A172 (cell line): Measurements from ENCODE around the gene TCP10L. TPM values are rescaled to one million over a fixed set of nuclear protein-coding genes. Genes with fewer than 3 reads are reported as not detected.
"Not testable (repeated sequence)": the region's sequence is repeated elsewhere in the genome, so short reads cannot be mapped to it uniquely, and the experiment has no call there.

Source experiments
- DNase-seq: peaks from one replicate; pipeline ENCODE4 v3.0.0-alpha.2; 2015; ENCODE audit warnings: low spot score
- total RNA-seq: library from RNA; depleted of rRNA; stranded (reverse); fragments of >200 nt; shearing (Covaris generic); gene quantifications from 2 replicates; pipeline ENCODE4 v1.2.3, GENCODE V29; 2014

Gene TCP10L
- total RNA-seq, 1 experiment from 2014 or later: not detected

- DNase-seq: no peak
Observed at GRCh38 chr21:32587120-32587519, 1.8 kb upstream of the TCP10L start.

- no peak for DNase-seq
Observed at GRCh38 chr21:32585970-32586369, 647 bp upstream of the TCP10L start.

GRCh38 chr21:32584472-32584871 is 851 bp downstream of the TCP10L start:
- no peak for DNase-seq

- DNase-seq: no peak
Observed at GRCh38 chr21:32581732-32582131, 3.6 kb downstream of the TCP10L start.

- no peak for DNase-seq
Observed at GRCh38 chr21:32580949-32581348, 4.4 kb downstream of the TCP10L start.

GRCh38 chr21:32578107-32578691 is 7.1 kb downstream of the TCP10L start:
- no peak for DNase-seq

GRCh38 chr21:32576011-32576410 is 9.3 kb downstream of the TCP10L start:
- DNase-seq: no peak

GRCh38 chr21:32574946-32575925 is 10.1 kb downstream of the TCP10L start:
- DNase-seq: no peak

- DNase-seq: no peak
Observed at GRCh38 chr21:32572574-32573420, 12.5 kb downstream of the TCP10L start.

- no peak for DNase-seq
Observed at GRCh38 chr21:32570456-32570855, 14.9 kb downstream of the TCP10L start.

GRCh38 chr21:32569261-32570230 is 15.8 kb downstream of the TCP10L start:
- DNase-seq: peak; percentile 87

- DNase-seq: no peak
Observed at GRCh38 chr21:32567626-32568025, 17.7 kb downstream of the TCP10L start.

GRCh38 chr21:32566741-32567389 is 18.5 kb downstream of the TCP10L start:
- no peak for DNase-seq

- no peak for DNase-seq
Observed at GRCh38 chr21:32565856-32566465, 19.4 kb downstream of the TCP10L start.

GRCh38 chr21:32562915-32563314 is 22.4 kb downstream of the TCP10L start:
- no peak for DNase-seq

GRCh38 chr21:32562426-32562825 is 22.9 kb downstream of the TCP10L start:
- no peak for DNase-seq

GRCh38 chr21:32561476-32561875 is 23.8 kb downstream of the TCP10L start:
- DNase-seq: not testable (repeated sequence)

- DNase-seq: no peak
Observed at GRCh38 chr21:32560896-32561295, 24.4 kb downstream of the TCP10L start.

- no peak for DNase-seq
Observed at GRCh38 chr21:32559006-32559610, 26.2 kb downstream of the TCP10L start.

GRCh38 chr21:32558106-32558505 is 27.2 kb downstream of the TCP10L start:
- no peak for DNase-seq
